ENCODE measurements around the gene MRPS17.

- no peak for TF ChIP-seq SUZ12 (IDR thresholded peaks at IDR 0.05)
- no peak for TF ChIP-seq FOXK2 (IDR thresholded peaks at IDR 0.05)
These were observed 5.5 kb downstream of the MRPS17 start for GRCh38 chr7:55957190-55957589.

All from HEK293T (cell line).